Stimulated activated CD8-positive, alpha-beta memory T cell treated with anti-CD3 and anti-CD28 coated beads, Interleukin-7, amount 100 ng/mL, for 24 hours (primary cell): ENCODE data around the gene TCF19.

Experiments
- DNase-seq: peaks from one replicate; pipeline ENCODE4 v3.0.0-alpha.2; 2020; ENCODE audit warnings: low read depth

The TCF19 gene, protein sequence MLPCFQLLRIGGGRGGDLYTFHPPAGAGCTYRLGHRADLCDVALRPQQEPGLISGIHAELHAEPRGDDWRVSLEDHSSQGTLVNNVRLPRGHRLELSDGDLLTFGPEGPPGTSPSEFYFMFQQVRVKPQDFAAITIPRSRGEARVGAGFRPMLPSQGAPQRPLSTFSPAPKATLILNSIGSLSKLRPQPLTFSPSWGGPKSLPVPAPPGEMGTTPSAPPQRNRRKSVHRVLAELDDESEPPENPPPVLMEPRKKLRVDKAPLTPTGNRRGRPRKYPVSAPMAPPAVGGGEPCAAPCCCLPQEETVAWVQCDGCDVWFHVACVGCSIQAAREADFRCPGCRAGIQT

DNA sequence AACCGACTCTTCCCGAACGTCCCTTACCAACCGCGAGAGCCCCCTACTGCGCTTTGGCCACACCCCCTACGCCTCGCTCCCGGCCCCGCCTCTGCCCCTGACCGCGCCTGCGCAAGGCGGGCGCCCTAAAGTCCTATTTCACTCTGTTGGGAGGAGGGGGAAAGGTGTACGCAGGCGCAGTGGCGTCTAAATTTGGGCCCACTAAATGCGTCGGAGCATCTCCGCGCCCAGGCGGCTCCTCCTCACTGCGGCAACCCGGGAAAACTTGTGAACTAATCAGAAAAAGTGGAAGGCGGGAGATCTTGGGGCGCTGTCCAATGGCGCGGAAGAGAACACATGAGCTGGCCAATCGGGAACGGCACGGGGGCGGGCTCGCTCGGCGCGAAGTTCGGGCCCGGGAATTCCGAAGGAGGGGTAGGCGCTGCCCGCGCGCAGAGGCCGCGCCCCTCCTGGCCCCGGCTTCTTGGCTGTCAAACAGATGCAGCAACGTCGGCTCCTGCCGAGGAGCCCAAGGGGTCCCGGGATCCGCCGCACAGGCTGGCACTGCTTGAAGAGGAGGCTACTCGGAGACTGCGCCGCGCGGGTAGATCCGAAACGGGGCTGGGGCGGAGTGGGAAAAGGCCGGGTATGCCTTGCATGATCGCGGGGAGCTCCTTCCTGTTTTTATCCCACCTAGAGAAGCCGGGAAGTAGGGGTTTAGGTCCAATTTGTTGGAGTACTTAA is at the start of gene TCF19:
TCF19 (plus strand) TSS at position 450 of the 723 bp plus-strand sequence. CDS start 881 bp downstream, outside the sequence.
- peak; percentile 99 for DNase-seq

DNA sequence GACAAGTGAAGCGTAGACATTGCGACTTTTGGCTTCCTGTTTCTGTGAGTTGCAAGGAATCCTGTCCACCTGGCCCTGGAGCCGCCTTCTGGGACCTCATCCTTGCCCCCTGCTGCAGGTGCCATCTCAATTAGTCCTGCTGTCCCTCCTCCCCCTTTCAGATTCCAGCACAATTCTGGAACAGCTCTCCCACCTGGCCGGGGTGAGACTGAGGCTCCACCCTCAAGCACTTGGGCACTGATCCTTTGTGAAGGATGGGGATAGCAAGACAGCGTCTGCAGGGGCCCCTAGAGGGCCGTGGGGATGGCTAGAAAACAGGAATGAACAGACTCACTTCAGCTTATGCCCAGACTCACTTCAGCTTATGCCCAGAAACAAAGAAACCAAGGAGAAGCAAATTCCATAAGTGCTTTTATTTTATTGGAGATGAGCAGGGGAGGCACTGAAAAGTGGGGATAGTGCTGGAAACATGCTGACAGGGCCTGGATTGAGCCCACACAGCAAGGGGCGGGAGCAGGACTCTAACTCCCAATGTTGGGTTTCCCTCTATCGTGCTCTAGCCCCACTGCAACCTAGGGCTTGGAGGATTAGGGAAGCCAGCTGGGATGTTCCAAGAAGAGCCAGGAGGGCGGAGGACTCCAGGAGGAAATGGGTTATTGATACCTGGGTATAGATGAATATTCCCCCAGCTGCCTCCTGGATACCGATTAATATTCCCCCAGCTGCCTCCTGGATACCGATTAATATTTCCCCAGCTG is 47.4 kb upstream of the TCF19 start:
- DNase-seq, result no peak

DNA sequence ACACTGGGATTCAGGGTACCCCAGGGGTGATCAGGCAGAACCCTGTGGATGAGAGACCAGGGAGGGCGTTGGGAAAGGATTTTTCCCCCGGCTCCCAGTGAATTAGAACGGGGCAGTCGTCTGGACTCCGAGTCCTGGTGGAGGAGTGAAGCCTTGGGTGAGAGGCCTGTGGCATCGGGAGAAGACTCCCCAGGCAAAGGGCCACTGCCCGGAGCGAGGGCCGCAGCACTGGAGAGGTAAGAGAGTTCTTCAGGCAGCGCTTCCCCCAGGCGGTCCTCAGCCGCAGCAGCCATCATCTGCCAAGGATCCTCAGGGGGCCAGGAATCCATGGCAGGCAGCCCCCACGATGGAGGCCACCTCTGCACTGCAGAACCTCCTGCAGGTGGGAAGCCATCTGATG is 46.7 kb upstream of the TCF19 start:
- no peak for DNase-seq

DNA sequence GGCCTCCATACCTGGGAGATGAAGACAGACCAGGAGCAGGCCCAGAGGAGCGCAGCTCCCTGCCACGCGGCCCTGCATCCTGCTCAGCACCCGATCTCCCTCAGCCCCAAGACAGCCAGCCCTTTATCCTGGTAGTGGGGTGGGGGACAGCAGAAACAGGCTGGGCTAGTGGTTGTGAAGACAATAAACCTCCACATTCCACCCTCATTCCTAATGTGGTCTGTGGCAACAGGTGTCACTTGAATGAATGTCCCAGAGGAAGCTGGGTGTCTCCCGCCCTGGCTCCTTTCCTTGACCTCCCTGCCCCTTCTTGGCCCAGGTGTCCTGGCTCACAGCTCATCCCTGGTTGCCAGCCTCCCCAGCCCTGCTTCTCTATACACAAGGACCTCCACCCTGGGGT is 45.9 kb upstream of the TCF19 start, which contains the start of gene C6orf15:
C6orf15 (minus strand) TSS at position 98 of the 400 bp plus-strand sequence; CDS start at position 78, 20 bp downstream.
- DNase-seq, result no peak

DNA sequence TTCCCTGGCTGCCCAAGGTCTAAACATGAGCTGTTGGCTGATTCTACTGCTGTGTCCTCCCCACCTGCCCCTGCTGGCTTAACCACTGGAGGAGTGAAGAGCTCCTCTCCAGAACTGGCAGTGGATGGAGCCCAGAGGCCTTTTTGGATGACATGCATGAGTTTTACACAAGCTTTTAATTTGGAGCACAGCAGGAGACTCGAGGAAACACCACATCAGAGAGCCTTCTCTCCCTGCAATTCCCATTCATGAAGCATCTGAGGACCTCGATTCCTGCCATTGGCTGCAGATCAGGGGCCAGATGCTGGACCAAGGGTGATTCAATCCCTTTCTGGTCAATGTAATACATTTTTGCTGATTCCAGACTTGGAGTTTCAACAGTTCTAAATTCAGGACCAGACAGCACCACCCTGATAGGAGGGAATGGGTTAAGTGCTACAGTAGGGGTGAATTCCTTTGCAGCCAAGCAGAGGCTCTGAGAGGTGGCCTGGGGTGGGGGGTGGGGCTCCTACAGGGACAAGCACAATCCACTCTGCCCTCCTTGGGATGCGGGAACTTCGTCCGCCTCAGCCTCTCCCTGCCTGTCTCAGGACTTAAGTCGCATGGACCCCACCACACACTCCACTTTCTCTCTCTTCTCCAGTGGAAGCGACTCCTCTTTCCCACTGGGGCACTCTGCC is 44.4 kb upstream of the TCF19 start:
- no peak for DNase-seq

DNA sequence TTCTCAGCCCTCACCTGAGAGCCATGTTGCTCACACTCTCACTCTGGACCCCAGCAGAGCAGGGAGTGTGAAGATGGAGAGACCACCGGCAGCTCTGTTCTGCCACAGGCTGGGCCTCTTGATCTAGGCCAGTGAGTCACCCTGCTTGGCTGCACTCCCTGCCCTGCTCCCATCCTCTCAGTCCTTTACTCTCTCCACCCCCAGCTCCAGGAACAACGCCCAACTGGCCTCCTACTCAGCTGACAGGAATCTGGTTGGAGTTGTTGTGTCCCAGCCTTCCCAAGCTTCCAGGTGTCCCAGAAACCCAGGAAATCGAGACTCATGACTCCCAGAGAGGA is 43.9 kb upstream of the TCF19 start, which contains the start of gene PSORS1C1:
PSORS1C1 (plus strand) TSS at position 260 of the 338 bp plus-strand sequence. CDS start 14,833 bp downstream, outside the sequence.
- DNase-seq, result no peak

DNA sequence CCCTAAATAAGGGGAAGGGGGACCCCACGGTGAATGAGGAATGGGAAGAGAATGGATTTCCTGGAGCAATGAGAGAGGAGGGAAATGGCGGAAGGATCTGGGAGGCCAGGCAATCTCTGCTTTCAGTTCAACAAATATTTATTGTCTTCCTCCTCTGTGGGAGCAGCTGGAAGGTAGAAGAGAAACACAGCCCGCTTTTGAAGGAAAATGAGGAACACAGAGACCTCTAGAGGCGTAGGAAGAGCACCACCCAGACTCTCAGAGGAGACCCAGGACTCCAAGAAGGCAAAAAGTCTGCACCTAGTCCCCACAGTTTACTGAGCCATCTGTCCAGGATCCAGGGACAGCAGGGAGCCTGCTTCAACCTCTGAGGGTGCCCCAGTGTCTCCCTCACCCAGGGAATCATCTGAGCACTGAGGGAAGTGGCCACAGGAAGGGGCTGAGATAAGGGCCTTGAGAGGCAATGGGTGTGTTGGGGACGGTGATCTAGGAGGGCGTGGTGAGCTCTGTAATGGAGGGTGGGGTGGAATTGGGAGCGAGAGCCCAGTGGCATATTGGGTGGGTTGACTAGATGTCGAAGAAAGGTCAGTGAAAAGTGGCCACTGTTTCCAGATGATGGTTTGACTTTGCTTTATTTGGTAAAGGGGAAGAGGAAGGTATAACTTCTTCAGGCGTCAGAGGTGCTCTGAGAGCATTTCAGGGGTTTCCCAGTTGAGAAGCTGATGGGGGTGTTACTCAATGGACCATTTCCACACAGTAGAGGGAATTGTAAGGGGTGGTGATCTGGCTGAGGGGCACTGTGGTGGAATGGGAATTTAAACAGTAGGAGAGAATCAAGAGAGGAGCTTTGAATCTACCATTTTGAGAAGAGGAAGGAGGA is 43.2 kb upstream of the TCF19 start:
- DNase-seq, result no peak

DNA sequence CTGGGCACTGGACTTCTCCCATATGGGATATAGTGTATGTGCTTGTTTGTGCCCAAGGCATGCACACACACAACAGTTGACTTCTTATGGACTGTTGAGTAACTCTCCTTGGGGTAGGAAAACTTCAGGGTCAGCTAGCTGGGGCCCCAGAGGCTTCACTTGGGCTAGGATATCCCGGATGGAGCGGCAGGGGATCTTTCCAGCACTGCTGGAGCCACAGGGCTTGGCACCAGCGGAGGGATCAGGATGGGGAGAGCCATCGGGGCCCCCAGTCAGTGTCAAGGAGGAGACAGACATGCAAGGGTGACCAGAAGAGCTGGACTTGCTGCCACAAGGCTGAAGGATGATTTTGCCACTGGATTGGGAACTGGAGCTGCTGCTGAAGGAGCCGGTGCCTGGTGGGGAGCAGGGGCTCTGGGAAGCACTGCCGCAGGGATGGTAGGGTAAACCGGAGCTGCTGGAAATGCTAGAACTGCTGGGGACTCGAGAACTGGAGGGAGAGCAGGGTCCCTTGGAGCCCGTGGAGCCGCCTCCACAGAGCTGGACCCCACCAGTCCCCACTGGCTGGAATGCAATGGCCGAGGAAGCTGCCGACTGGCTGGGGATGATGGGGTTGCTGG is 42.3 kb upstream of the TCF19 start:
- DNase-seq, result no peak

DNA sequence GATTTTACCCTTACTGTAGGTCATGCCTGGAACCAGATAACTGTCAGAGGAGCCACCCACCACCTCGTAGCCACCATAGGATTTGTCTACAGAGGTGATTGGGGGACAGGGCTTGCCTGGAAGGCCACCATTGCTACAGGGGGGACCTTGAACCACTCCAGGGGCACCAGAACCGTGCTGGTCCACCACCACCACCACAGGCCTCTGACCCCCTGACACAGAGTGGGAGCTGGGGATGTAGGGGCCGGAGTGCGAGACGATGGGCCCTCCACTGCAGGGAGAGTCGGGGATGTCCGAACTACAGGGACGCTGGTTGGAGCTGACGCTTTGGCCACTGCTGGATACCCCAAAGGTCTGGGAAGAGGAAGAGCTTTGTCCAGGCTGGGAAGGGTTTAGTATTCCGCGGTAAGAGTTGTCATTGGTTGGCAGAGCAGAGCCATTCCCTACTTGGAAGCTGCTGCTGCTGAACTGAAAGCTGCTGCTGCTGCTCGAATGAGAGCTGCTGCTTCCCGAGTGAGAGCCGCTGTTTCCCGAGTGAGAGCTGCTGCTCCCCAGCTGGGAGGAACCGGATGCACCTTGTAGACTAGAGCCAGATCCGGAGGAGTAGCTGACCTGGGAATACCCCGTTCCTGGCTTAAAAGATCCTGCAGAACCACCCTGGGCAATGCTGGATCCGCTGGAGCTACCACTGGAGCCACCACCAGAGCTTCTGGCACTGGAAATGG is 41.6 kb upstream of the TCF19 start:
- no peak for DNase-seq

DNA sequence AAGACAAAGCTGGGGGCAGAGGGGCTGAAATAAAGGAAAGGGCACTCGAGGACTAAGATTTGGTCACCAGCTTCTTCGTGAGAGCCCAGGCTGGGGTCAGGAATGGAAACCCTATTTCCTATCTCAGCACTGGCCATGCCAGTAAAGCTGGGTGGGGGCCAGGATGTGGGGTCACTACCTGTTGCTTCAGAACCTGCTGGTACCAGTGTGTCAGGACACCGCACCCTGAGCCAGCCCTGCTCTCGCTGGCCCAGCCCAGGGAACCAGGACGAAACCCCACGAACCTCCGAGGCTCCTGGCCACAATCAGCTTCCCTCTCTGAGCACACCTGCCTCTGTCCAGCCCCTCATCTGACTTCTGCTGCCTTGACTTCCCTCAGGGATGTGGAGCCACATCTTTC is 40.2 kb upstream of the TCF19 start:
- no peak for DNase-seq

DNA sequence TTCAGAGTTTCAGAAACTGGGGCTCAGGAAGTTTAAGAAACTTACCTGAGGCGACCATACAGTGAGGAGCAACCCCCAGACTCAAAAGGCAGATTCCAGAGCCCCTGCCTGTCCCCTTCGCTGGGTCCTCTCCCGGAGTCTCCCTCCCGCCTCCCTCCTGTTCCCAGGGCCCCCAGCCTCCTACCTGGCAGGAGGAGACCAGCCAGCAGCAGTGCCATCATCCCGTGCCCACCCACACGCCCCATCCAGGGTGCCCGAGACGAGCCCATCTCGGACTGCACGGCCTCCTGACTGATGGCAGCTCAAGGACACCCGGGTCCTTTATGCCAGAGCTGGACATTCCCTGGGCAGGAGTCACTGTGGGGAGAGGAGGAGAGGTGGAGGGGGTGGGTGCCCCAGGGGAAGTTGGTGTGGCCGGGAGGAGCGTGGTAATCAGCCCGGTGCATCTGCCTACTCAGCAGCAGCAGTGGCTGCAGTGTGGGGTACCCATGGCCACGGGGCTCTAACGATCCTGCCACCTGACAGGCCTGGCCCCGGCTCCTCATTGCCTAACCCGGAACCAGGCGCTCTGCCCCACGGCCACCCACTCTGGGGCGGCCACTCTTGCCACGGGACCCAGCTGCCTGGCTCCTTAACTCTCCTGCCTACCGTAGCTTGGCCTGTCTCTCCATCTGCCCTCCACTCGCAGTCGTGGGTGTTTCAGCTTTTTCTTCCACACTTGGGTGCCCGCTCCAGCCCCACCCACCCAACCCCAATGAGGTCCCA is 38.1 kb upstream of the TCF19 start, which contains the start of gene CDSN:
CDSN (minus strand) TSS at position 296 of the 765 bp plus-strand sequence; CDS start at position 269, 27 bp downstream.
- DNase-seq, result no peak

DNA sequence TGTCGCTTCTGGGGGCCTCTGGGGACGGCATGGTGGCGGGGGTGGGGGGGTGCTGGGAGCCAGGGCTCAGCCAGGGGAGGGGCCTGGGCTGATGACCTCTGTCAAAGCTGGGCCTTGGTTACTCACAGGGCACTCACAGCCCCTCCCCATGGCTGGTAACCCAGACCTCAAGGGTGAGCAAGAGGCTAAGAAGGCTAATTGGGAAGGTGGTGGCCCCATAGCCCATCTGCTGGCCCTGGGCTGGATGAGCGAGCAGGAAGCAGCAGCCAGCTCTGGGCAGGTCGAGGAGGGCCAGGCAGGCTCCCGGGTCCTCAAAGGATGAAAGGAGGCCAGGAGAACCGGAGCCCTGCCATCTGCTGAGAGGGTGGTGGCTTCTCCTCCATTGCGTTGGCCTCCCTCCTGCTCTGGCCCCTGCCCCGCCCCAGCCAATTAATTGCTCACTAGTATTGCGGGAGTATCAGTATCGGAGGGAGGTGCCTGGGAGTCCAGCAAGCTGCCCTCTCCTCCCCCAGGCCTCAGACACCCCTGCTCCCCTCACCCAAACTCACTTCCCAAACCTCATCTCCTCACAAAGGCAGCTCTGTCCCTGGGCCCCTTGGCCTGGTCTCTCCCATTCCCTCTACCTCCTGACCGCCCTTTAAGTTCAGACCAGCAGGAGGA is 37.1 kb upstream of the TCF19 start:
- no peak for DNase-seq

DNA sequence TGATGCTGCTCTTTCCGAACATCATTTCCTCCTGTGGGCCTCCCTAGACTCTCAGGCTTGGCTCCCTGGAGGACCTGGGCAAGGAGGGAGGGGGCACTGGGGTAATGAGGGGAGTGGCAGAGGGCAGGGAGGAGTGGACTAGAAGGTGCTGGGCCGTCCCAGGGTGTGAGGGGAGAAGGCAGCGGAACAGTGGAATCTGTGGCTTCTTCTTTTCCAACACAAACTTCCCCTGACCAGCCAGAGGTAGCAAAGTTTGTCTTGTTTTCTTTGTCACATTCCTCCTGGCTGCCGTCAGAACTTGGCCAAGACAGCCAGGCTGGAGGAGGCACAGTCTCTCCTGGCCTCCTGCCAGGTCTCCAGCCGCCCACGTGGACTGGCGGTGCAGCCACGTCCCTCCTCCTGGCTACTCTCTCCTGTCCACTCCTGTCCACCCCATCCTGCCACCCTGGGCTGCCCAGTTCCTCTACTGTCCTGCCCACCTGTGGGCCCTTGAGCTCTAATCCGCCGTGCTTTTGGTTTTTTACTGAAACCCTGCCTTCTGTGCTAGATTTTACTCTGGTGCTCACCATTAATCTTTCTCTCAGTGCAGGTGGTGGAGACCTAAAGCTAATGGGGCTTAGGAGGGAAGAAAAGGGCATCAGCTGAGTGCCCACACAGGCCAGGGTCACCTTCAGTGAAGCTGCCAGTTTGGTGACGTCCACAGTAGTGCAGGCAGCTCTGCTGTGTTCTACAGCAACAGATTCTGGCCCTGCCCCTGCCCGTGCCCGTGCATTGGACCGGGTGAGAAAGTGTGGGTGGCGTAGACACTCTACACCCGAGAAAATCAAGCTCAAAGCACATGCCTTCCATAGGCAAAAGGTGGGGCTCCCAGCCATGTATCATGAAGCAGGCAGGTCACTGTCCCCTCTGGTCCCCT is 35.3 kb upstream of the TCF19 start:
- DNase-seq, result no peak

DNA sequence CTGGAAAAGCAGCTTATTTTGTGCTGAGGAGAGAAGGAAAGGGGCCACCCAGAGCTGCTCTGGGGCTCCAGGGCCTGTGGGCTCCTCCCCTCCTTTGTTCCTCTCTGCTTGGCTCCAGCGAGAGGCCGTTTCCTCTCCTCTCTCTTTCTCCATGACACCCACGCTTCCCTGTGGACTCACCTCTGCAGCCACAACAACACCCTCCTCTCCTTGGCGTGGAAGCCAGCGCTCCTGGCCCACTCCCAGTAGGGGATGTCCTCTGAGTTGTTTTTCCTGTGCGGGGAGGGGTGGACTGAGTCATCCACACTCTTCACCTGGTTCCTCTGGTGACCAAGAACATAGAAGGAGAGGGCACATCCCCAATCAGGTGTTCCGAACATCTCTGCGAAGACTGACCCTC is 33.2 kb upstream of the TCF19 start:
- no peak for DNase-seq

DNA sequence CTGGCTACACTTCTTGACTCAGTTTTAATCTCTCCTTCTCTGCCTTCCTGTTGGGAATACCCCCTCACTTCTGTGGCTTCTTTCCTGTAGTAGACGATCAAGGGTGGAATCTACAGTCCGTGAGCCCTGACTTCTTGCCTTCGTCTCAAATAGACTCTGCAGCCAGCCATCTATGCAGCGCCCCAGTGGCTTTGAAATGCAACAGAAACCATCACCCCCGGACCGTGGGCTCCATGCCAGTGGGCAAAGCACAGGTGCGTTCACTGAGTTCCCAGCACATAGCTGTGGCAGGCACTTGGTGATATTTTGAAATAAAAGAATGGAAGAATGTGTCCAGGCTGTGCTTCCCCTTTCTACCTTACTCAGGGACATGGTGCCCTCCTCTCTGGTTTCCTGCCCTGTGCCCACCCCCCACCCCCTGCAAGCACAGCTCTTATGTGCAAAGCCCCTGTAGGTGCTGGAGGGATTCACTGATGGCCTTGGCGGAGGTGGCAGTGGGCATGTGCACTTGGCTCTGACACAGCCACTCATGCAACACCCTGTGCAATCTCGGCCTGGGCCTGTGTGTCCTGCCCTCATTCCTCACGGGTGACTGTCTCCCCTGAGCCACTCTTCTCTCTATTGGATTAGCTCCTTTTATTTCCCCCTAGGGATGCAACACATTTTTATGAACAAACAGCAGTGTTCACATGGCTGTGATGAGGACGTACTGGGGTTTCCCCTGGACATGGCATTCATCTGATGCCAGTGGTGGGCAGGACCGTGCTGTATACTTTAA is 32.6 kb upstream of the TCF19 start:
- DNase-seq, result no peak

DNA sequence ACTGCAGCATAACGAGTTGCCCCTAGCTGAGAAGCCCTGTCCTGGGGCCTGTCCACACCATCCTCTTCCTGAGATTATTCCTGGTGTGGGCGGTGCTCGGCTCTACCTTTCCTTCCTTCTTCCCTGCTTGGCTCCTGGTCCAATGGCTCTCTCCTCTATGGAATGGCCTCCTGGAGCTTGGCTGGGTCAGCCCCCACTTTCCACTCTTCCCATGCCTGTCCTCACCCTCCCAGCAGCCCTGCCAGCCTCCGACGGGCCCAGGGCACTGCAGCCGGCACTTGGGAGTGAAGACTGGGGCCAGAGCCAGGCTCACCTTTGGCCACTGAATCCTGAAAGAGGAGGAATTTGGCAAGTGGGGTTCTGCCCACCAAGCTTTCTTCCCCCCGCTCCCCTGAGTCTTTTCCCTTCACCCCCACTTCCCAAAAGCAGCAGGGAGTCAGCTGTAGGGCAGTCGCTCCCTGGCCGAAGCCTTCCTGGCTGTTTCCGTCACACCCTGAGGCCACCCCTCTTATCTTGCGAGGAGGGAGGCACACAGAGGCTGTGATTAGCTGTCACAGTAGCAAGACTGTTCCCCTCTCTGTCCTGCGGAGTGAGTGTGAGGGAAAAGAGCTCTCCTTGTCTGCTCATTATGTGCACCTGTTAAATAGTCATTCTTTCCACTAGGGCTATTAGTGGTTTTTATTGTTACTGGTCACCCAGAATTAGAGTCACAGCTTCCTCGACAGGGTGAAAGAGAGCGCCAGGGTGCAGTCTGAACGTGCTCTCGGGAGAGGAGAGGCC is 31.8 kb upstream of the TCF19 start:
- no peak for DNase-seq
